ENCODE data around the gene PCGF1. TPM values are rescaled to one million over a fixed set of nuclear protein-coding genes. Genes with fewer than 3 reads are reported as not detected.

PCGF1 gene
- total and polyA plus RNA-seq, 9 of the 15 experiments (the other 6 are each of a cell fraction or from before 2014, with no cell fraction given) = 20.3 to 45.7 (median 29.3) TPM

GRCh38 chr2:74496997-74497776 lies 10.3 kb downstream of the PCGF1 start:
- FAIRE-seq (no peak), DNase-seq (ENCODE audit: extremely low read depth in 1 of 4, low spot score in 3 of 4) (no peak), ATAC-seq (no peak)
- no peaks in the 10 kb centered on the region for H3K27me3 ChIP-seq (ENCODE audit: control insufficient read depth in 2 of 2, insufficient read depth in 2 of 2, low read length in 2 of 2)
- BruUV-seq (replicated peaks) = no TSS peak
- in situ Hi-C loops (cut with MboI) = no loop called here
- intact Hi-C loops (cut with micrococcal nuclease) = no loop called here
- H2AFZ ChIP-seq (ENCODE audit: low read depth, low read length) = no peak overlapping the region
- no peaks in the 10 kb centered on the region for H3K9me1 ChIP-seq (ENCODE audit: control insufficient read depth, insufficient read depth, low read length)
- no peaks in the 10 kb centered on the region for H3K79me2 ChIP-seq (ENCODE audit: control insufficient read depth, insufficient read depth, low read length)
- H3K36me3 ChIP-seq (ENCODE audit: control insufficient read depth, insufficient read depth, low read length) = peaks cover 23% of the 10 kb centered on the region; the same call in 2 of the 3 replicates
- no peaks in the 10 kb centered on the region for H4K20me1 ChIP-seq (replicated peaks; ENCODE audit: control insufficient read depth, insufficient read depth, low read length)
- no peak overlapping the region for H3K4me2 ChIP-seq (ENCODE audit: insufficient read depth, low read length)
- H3K27ac ChIP-seq (ENCODE audit: extremely low read depth, low read depth, low read length) = no peak overlapping the region
- 87% methylated on average over 18 of the region's 19 CpGs for WGBS (ENCODE audit: insufficient coverage, low coverage, missing lambda C conversion rate)
- POLR2A ChIA-PET = interaction anchor here (1.0 kb wide), 1 partner anchor 25 kb away, joined by 3 read pairs; no protein-coding TSS in a partner anchor
- peaks cover 11 to 32% of the 10 kb centered on the region in 2 experiments; a peak in 4 of 5 replicates for H3K4me1 ChIP-seq (replicated peaks in 1 of 2; ENCODE audit: control insufficient read depth in 2 of 2, insufficient read depth in 2 of 2, low read length in 2 of 2)
- H3K9ac ChIP-seq (ENCODE audit: insufficient read depth in 1 of 2, low read depth in 2 of 2, low read length in 2 of 2) = no peak overlapping the region
- H3K4me3 ChIP-seq = no peak overlapping the region
- CTCF ChIA-PET (ENCODE audit: low intra/inter-chr PET ratio) = no interaction called here
- no peaks in the 10 kb centered on the region for H3K9me3 ChIP-seq (replicated peaks; ENCODE audit: control insufficient read depth, insufficient read depth, low read depth, low read length)
- no peak for TF ChIP-seq BCL6 (CRISPR knock-in tag; IDR thresholded peaks at IDR 0.05)
- TF ChIP-seq ZBTB9 (CRISPR knock-in tag; IDR thresholded peaks at IDR 0.05) = no peak
- TF ChIP-seq ZNF12 (CRISPR knock-in tag; IDR thresholded peaks at IDR 0.05) = no peak
- peak; percentile 99 for TF ChIP-seq NFIC (IDR thresholded peaks at IDR 0.05)
- no peak for TF ChIP-seq ZNF696 (CRISPR knock-in tag; conservative IDR thresholded peaks at IDR 0.05)
- no peak for TF ChIP-seq USF1 (CRISPR knock-in tag; IDR thresholded peaks at IDR 0.05)
- no peak for TF ChIP-seq ELK1 (CRISPR knock-in tag; IDR thresholded peaks at IDR 0.05)
- TF ChIP-seq FUS (optimal IDR thresholded peaks at IDR 0.05; ENCODE audit: low read depth, low read length) = no peak
- TF ChIP-seq CSDE1 (IDR thresholded peaks at IDR 0.05) = no peak
- no peak for TF ChIP-seq FOXJ2 (tag; IDR thresholded peaks at IDR 0.05)
- no peak for TF ChIP-seq SP2 (IDR thresholded peaks at IDR 0.05; ENCODE audit: extremely low read depth, low read depth, low read length, poor library complexity, severe bottlenecking)
- TF ChIP-seq SAP30 (IDR thresholded peaks at IDR 0.05; ENCODE audit: borderline replicate concordance, insufficient read depth, low read depth, low read length, poor library complexity, severe bottlenecking) = no peak
- TF ChIP-seq EHMT2 (IDR thresholded peaks at IDR 0.05) = no peak
- TF ChIP-seq SMAD1 (IDR thresholded peaks at IDR 0.05; ENCODE audit: low read depth, low read length, partially characterized antibody) = peak; percentile 80
- TF ChIP-seq NFIX (CRISPR knock-in tag; IDR thresholded peaks at IDR 0.05; ENCODE audit: low read depth) = peak; percentile 97
- TF ChIP-seq SLC30A9 (CRISPR knock-in tag; IDR thresholded peaks at IDR 0.05) = no peak
- TF ChIP-seq TSC22D4 (tag; IDR thresholded peaks at IDR 0.05) = no peak
- no peak for TF ChIP-seq ILF3 (IDR thresholded peaks at IDR 0.05; ENCODE audit: borderline replicate concordance)

All from K562 (cell line).